IMR-90 (cell line): Measurements from ENCODE around the gene CTAGE8. TPM values are rescaled to one million over a fixed set of nuclear protein-coding genes. Genes with fewer than 3 reads are reported as not detected.
"Not testable (repeated sequence)": the region's sequence is repeated elsewhere in the genome, so short reads cannot be mapped to it uniquely, and the experiment has no call there.

Experiments
- ATAC-seq: fragments of 200-7000 bp; cut with Tn5 transposase; 2 replicates; pipeline ENCODE4 v1.9.1; 2020; ENCODE audit warnings: low read depth, mild to moderate bottlenecking, moderate library complexity
- BruUV-seq: library from RNA; stranded (reverse); fragments of 400-500 nt; replicated peaks from 2 replicates; lab custom pipeline; 2021; lab: Mats Ljungman, UMichigan
- CTCF ChIA-PET: fragments of 300-600 bp; formaldehyde crosslinking; extraction: SDS; loops from one replicate; lab custom pipeline; 2021; ENCODE audit warnings: antibody characterized with exemption; lab: Yijun Ruan, JAX
- POLR2A ChIA-PET: fragments of 300-600 bp; sonication (Branson Sonifier 250); formaldehyde crosslinking; loops from one replicate; lab custom pipeline; 2022; ENCODE audit warnings: antibody characterized with exemption; ENCODE audit not compliant: unreplicated experiment; lab: Charles Lee
- DNase-seq: peaks from one replicate; pipeline ENCODE4 v3.0.0; 2013
- H2AFZ ChIP-seq: replicated peaks from 2 replicates; pipeline ENCODE3; 2013; ENCODE audit warnings: low read length, mild to moderate bottlenecking; ENCODE audit not compliant: poor library complexity
- H2AK5ac ChIP-seq: 2 replicates; pipeline ENCODE4 v1.6.1; 2013; ENCODE audit warnings: low read depth, low read length, inconsistent platforms
- H2AK9ac ChIP-seq: replicated peaks from 2 replicates; pipeline ENCODE3; 2013; ENCODE audit warnings: mild to moderate bottlenecking, low read depth, low read length, moderate library complexity; ENCODE audit not compliant: poor library complexity
- H2BK120ac ChIP-seq: 2 replicates; pipeline ENCODE4 v1.6.1; 2013; ENCODE audit warnings: low read depth, low read length, inconsistent platforms
- H2BK15ac ChIP-seq: 3 replicates; pipeline ENCODE4 v1.6.1; 2013; ENCODE audit warnings: low read depth, low read length, inconsistent platforms
- H2BK20ac ChIP-seq: 2 replicates; pipeline ENCODE4 v1.6.1; 2013; ENCODE audit warnings: low read depth, mild to moderate bottlenecking, inconsistent platforms, low read length, moderate library complexity
- H2BK5ac ChIP-seq: 2 replicates; pipeline ENCODE4 v1.6.1; 2013; ENCODE audit warnings: mild to moderate bottlenecking, low read depth, low read length, inconsistent platforms; ENCODE audit not compliant: poor library complexity, severe bottlenecking
- H3K14ac ChIP-seq: replicated peaks from 2 replicates; pipeline ENCODE4 v1.6.1; 2013; ENCODE audit warnings: low read depth, low read length, inconsistent platforms
- H3K18ac ChIP-seq: 2 replicates; pipeline ENCODE4 v1.6.1; 2013; ENCODE audit warnings: low read depth, low read length, control low read depth
- H3K23ac ChIP-seq: 2 replicates; pipeline ENCODE4 v1.6.1; 2013; ENCODE audit warnings: low read depth, low read length, inconsistent platforms
- H3K27ac ChIP-seq: 2 replicates; pipeline ENCODE4 v1.5.1; 2013; ENCODE audit warnings: mild to moderate bottlenecking, control low read depth, low read length; ENCODE audit not compliant: insufficient read depth
- H3K27me3 ChIP-seq: 2 replicates; pipeline ENCODE4 v1.6.1; 2013; ENCODE audit warnings: low read length; ENCODE audit not compliant: control insufficient read depth, insufficient read depth
- H3K36me3 ChIP-seq: 2 replicates; pipeline ENCODE4 v1.6.1; 2013; ENCODE audit warnings: low read length, mixed read lengths; ENCODE audit not compliant: control insufficient read depth, insufficient read depth
- H3K4ac ChIP-seq: 2 replicates; pipeline ENCODE4 v1.6.1; 2013; ENCODE audit warnings: low read depth, low read length, inconsistent platforms
- H3K4me1 ChIP-seq: 2 replicates; pipeline ENCODE4 v1.6.1; 2013; ENCODE audit warnings: low read length, mixed read lengths; ENCODE audit not compliant: control insufficient read depth, insufficient read depth
- H3K4me2 ChIP-seq: 2 replicates; pipeline ENCODE4 v1.6.1; 2013; ENCODE audit warnings: low read depth, mild to moderate bottlenecking, control low read depth, low read length, moderate library complexity
- H3K4me3 ChIP-seq: 2 replicates; pipeline ENCODE4 v1.5.1; 2013; ENCODE audit warnings: low read depth, mild to moderate bottlenecking, control low read depth, low read length, moderate library complexity; ENCODE audit not compliant: insufficient read depth
- H3K56ac ChIP-seq: 2 replicates; pipeline ENCODE4 v1.6.1; 2013; ENCODE audit warnings: low read length, inconsistent platforms; ENCODE audit not compliant: insufficient read depth; ENCODE audit errors: extremely low read depth
- H3K79me1 ChIP-seq, 2 experiments: 2 replicates each; pipeline ENCODE4 v1.6.1; 2013; ENCODE audit warnings: low read length in 2 of 2, inconsistent platforms in 1 of 2, low read depth in 1 of 2
- H3K9ac ChIP-seq: 2 replicates; pipeline ENCODE4 v1.6.1; 2013; ENCODE audit warnings: low read depth, low read length, control low read depth
- H3K9me1 ChIP-seq: 2 replicates; pipeline ENCODE4 v1.6.1; 2013; ENCODE audit warnings: low read length, inconsistent platforms; ENCODE audit not compliant: insufficient read depth
- H3K9me3 ChIP-seq: 2 replicates; pipeline ENCODE4 v1.6.1; 2013; ENCODE audit warnings: low read length; ENCODE audit not compliant: control insufficient read depth, insufficient read depth
- H4K20me1 ChIP-seq: 2 replicates; pipeline ENCODE4 v1.6.1; 2013; ENCODE audit warnings: low read length, inconsistent platforms; ENCODE audit not compliant: insufficient read depth
- H4K5ac ChIP-seq: 2 replicates; pipeline ENCODE4 v1.6.1; 2013; ENCODE audit warnings: mild to moderate bottlenecking, low read depth, low read length, control low read depth
- H4K8ac ChIP-seq, 2 experiments: 2 replicates each; pipeline ENCODE4 v1.6.1; 2013; ENCODE audit warnings: low read depth in 2 of 2, low read length in 2 of 2, control low read depth in 1 of 2, inconsistent platforms in 1 of 2
- H4K91ac ChIP-seq: 2 replicates; pipeline ENCODE4 v1.6.1; 2013; ENCODE audit warnings: low read depth, low read length, inconsistent platforms; ENCODE audit not compliant: insufficient read depth
- WGBS, 2 experiments: methylation state at CpG; one replicate each; pipeline versions ENCODE4 v1.1.5 to v1.1.7; 2013; ENCODE audit warnings: missing lambda C conversion rate in 2 of 2; ENCODE audit not compliant: insufficient read length in 1 of 2; ENCODE audit errors: extremely low coverage in 2 of 2; 5-methylcytosine and 5-hydroxymethylcytosine counted together
- dilution Hi-C: fragments of 300-500 bp; cut with HindIII; formaldehyde crosslinking; loops from one replicate; pipeline ENCODE4 v1.14.3; 2018; ENCODE audit warnings: low sequenced_read_pairs; ENCODE audit not compliant: unreplicated experiment
- in situ Hi-C: fragments of 300-500 bp; cut with MboI; formaldehyde crosslinking; loops from 3 replicates; pipeline ENCODE4 v1.14.3; 2019; ENCODE audit warnings: low sequenced_read_pairs, inconsistent platforms, mixed read lengths
- intact Hi-C: fragments of 100-400 bp; cut with micrococcal nuclease; formaldehyde crosslinking; loops from 2 replicates; pipeline ENCODE4 v1.10.0; 2022
- polyA plus RNA-seq, 3 experiments: library from polyadenylated mRNA; depleted of rRNA; stranded (reverse); fragments of >200 nt; gene quantifications; 2 replicates each; pipeline ENCODE4 v1.2.3, GENCODE V29; 2012; ENCODE audit warnings: low replicate concordance in 1 of 3
- total RNA-seq: library from RNA; depleted of rRNA; stranded (reverse); fragments of >200 nt; gene quantifications from 2 replicates; pipeline ENCODE4 v1.2.3, GENCODE V29; 2012

The CTAGE8 gene
- total and polyA plus RNA-seq, 2 of the 4 experiments (the other 2 are of a cell fraction): not detected

DNA sequence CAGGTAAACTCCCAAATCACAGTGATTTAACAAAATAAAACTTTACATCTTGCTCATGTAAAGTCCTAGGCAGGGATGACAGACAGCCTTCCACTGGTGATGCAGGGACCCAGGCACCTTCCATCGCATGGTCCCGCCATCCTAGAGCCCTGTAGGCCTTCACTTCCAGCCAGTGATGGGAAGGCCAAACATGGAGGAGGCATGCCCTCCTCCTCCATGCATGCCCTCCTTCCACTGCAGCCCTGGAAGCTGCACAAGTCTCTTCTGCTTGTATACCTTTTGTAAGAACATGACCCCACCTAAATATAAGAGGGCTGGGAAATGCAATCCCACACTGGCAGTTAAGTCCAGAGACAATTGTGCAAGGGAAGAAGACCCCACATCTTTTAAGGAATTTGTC lies 40.6 kb upstream of the CTAGE8 start:
- H3K56ac ChIP-seq, H4K5ac ChIP-seq, dilution Hi-C loops, H4K91ac ChIP-seq, H3K18ac ChIP-seq, intact Hi-C loops, H3K9me1 ChIP-seq, H2BK5ac ChIP-seq, H3K4me1 ChIP-seq, H3K27me3 ChIP-seq, POLR2A ChIA-PET, H3K36me3 ChIP-seq, H4K8ac ChIP-seq, H3K9ac ChIP-seq, H3K9me3 ChIP-seq, CTCF ChIA-PET, H2BK20ac ChIP-seq, in situ Hi-C loops, H2AK5ac ChIP-seq, H3K79me1 ChIP-seq, H3K23ac ChIP-seq, H2BK15ac ChIP-seq, H2AFZ ChIP-seq, H3K27ac ChIP-seq, BruUV-seq, H3K14ac ChIP-seq, ATAC-seq, DNase-seq, H3K4me2 ChIP-seq, H2AK9ac ChIP-seq, H2BK120ac ChIP-seq, H3K4me3 ChIP-seq, H3K4ac ChIP-seq, H4K20me1 ChIP-seq: not testable (repeated sequence)
- no CpG with 5 or more reads among the region's 2 CpGs for WGBS, 2 experiments

DNA sequence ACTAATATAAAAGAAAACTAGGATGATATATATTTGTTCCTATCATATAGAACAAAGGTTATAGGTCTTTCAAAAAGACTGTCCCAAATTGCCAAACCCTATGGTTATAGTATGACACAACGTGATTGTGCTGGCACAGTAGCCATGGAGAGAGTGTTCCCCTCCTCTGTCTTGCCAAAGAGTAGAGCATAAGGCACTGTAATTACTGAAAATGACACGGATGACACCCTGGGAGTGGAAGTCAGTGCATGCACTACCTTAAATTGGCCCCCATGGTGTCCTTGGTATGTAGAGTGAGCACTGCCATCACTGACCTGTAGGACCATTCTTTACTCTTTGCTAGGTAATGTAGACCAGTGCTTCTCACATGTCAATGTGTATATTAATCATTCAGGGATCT lies 36.1 kb upstream of the CTAGE8 start:
- CTCF ChIA-PET, H3K27ac ChIP-seq, H2BK120ac ChIP-seq, BruUV-seq, H3K18ac ChIP-seq, H2AK5ac ChIP-seq, H3K4me1 ChIP-seq, H3K4me2 ChIP-seq, H2AK9ac ChIP-seq, H3K56ac ChIP-seq, H4K20me1 ChIP-seq, intact Hi-C loops, POLR2A ChIA-PET, H3K27me3 ChIP-seq, H3K4me3 ChIP-seq, H4K5ac ChIP-seq, H3K14ac ChIP-seq, H3K9ac ChIP-seq, H3K9me3 ChIP-seq, H2BK5ac ChIP-seq, in situ Hi-C loops, H2BK20ac ChIP-seq, H3K36me3 ChIP-seq, dilution Hi-C loops, H3K23ac ChIP-seq, ATAC-seq, H4K91ac ChIP-seq, H4K8ac ChIP-seq, DNase-seq, H2AFZ ChIP-seq, H3K9me1 ChIP-seq, H3K4ac ChIP-seq, H3K79me1 ChIP-seq, H2BK15ac ChIP-seq: not testable (repeated sequence)
- no CpG with 5 or more reads among the region's 2 CpGs for WGBS, 2 experiments
